Body of pancreas (tissue), 4 donors: ENCODE results near the gene YOD1. TPM values are rescaled to one million over a fixed set of nuclear protein-coding genes. Genes with fewer than 3 reads are reported as not detected.

Experiments used
- ATAC-seq: fragments of 150-250 bp; one replicate; pipeline ENCODE4 v1.9.1; 2016
- DNase-seq, 4 donors: peaks; one replicate each; pipeline ENCODE4 v3.0.0-alpha.2; 2019
- H3K27ac ChIP-seq, 4 donors: fragments of 200-600 bp; sonication (generic); 1 replicate in 3 of 4; 2 replicates in 1 of 4; pipeline versions ENCODE4 v1.5.1 to v1.6.1; 2016 to 2019; ENCODE audit warnings: mild to moderate bottlenecking in 1 of 4, mixed read lengths in 1 of 4, moderate library complexity in 1 of 4
- H3K27me3 ChIP-seq, 2 donors: fragments of 200-600 bp; sonication (generic); one replicate each; pipeline ENCODE4 v1.6.0; 2016; ENCODE audit warnings: mild to moderate bottlenecking in 1 of 2
- H3K36me3 ChIP-seq, 2 donors: fragments of 200-600 bp; sonication (generic); replicated peaks in 1 of 2; 2 replicates each; pipeline ENCODE4 v1.5.1; 2016; ENCODE audit warnings: low read depth in 2 of 2; ENCODE audit not compliant: insufficient read depth in 1 of 2
- H3K4me1 ChIP-seq: fragments of 200-600 bp; sonication (generic); one replicate; pipeline ENCODE4 v1.6.0; 2016
- H3K4me3 ChIP-seq, 2 donors: fragments of 200-600 bp; sonication (generic); 1 replicate in 1 of 2; 2 replicates in 1 of 2; pipeline ENCODE4 v1.5.1; 2016 to 2019
- H3K9me3 ChIP-seq, 3 donors: fragments of 200-600 bp; sonication (generic); 1 replicate in 2 of 3; 2 replicates in 1 of 3; pipeline ENCODE4 v1.5.1; 2016
- CTCF ChIP-seq, 7 experiments: fragments of 450-650 bp in 4 of 7; fragments of 200-600 bp in 3 of 7; sonication (generic) in 3 of 7; IDR thresholded peaks; one replicate each; pipeline ENCODE4 v1.5.1; 2016 to 2019; ENCODE audit warnings: antibody characterized with exemption in 7 of 7
- POLR2A ChIP-seq, 3 donors: fragments of 450-650 bp; IDR thresholded peaks; one replicate each; pipeline ENCODE4 v1.6.1; 2016; ENCODE audit warnings: antibody characterized with exemption in 3 of 3, mild to moderate bottlenecking in 2 of 3
- WGBS, 2 donors: methylation state at CpG; one replicate each; pipeline ENCODE4 v1.1.5; 2017; 5-methylcytosine and 5-hydroxymethylcytosine counted together
- intact Hi-C: fragments of 100-400 bp; cut with DNase I; formaldehyde crosslinking; loops from one replicate; pipeline ENCODE4 v1.15.1; 2023
- total RNA-seq, 2 donors: library from RNA; depleted of rRNA; stranded (reverse); fragments of >200 nt; gene quantifications; one replicate each; pipeline ENCODE4 v1.1.0, GENCODE V29; 2016

YOD1 gene
- total RNA-seq, 2 donors from 2014 or later, result 5.4 to 5.9 TPM

- H3K4me1 ChIP-seq, result no peaks in the 10 kb centered on the region
- 54 to 68% methylated on average over 4 of the region's 4 CpGs for WGBS, 2 donors
- intact Hi-C loops, result no loop called here
- H3K4me3 ChIP-seq, result no peak overlapping the region
- H3K27me3 ChIP-seq, result no peaks in the 10 kb centered on the region
- ATAC-seq (no peak), DNase-seq (no peak)
- H3K9me3 ChIP-seq, result no peaks in the 10 kb centered on the region
- H3K27ac ChIP-seq, result no peak overlapping the region
- H3K36me3 ChIP-seq, result peaks cover 0 to 6% of the 10 kb centered on the region in 2 donors
- TF ChIP-seq CTCF (IDR thresholded peaks at IDR 0.05), result no peak
- TF ChIP-seq POLR2A (IDR thresholded peaks at IDR 0.05), result no peak
Measured at GRCh38 chr1:207073906-207074820, 23.2 kb upstream of the YOD1 start.

GRCh38 chr1:207072233-207072632, 21.2 kb upstream of the YOD1 start:
- 72 to 83% methylated on average over 6 to 8 of the region's 8 CpGs for WGBS, 2 donors
- H3K36me3 ChIP-seq, result peaks cover 0 to 13% of the 10 kb centered on the region in 2 donors
- no peaks in the 10 kb centered on the region for H3K9me3 ChIP-seq
- H3K27ac ChIP-seq, result no peak overlapping the region
- no peak overlapping the region for H3K4me3 ChIP-seq
- H3K4me1 ChIP-seq, result no peaks in the 10 kb centered on the region
- ATAC-seq, result no peak
- DNase-seq, result no peak
- no peak for TF ChIP-seq CTCF (IDR thresholded peaks at IDR 0.05)
- intact Hi-C loops, result no loop called here
- no peaks in the 10 kb centered on the region for H3K27me3 ChIP-seq

GRCh38 chr1:207071426-207071825, 20.4 kb upstream of the YOD1 start:
- DNase-seq, result no peak

GRCh38 chr1:207070811-207071210, 19.8 kb upstream of the YOD1 start:
- no peaks in the 10 kb centered on the region for H3K4me1 ChIP-seq
- intact Hi-C loops, result no loop called here
- H3K4me3 ChIP-seq, result no peak overlapping the region
- H3K36me3 ChIP-seq, result peaks cover 0 to 13% of the 10 kb centered on the region in 2 donors
- DNase-seq (no peak), ATAC-seq (no peak)
- no peaks in the 10 kb centered on the region for H3K9me3 ChIP-seq
- TF ChIP-seq CTCF (IDR thresholded peaks at IDR 0.05) (no peak), POLR2A (IDR thresholded peaks at IDR 0.05) (no peak)
- H3K27ac ChIP-seq, result no peak overlapping the region
- H3K27me3 ChIP-seq, result no peaks in the 10 kb centered on the region
- 63 to 89% methylated on average over 4 of the region's 4 CpGs for WGBS, 2 donors

More at GRCh38 chr1:207071426-207071825, 20.4 kb upstream of the YOD1 start:
- TF ChIP-seq POLR2A (IDR thresholded peaks at IDR 0.05) (no peak), CTCF (IDR thresholded peaks at IDR 0.05) (no peak)
- 85% methylated on average over 6 of the region's 6 CpGs for WGBS, 2 donors
- no peak overlapping the region for H3K27ac ChIP-seq
- no peaks in the 10 kb centered on the region for H3K4me1 ChIP-seq
- no peak for ATAC-seq
- no peaks in the 10 kb centered on the region for H3K27me3 ChIP-seq
- no peak overlapping the region for H3K4me3 ChIP-seq
- H3K9me3 ChIP-seq, result no peaks in the 10 kb centered on the region
- H3K36me3 ChIP-seq, result peaks cover 0 to 13% of the 10 kb centered on the region in 2 donors
- intact Hi-C loops, result no loop called here
